GM21619 (cell line): Measurements from ENCODE around the gene OR51G1.
"Not testable (repeated sequence)": the region's sequence is repeated elsewhere in the genome, so short reads cannot be mapped to it uniquely, and the experiment has no call there.

ENCODE experiments used
- ATAC-seq: cut with Tn5 transposase; IDR thresholded peaks from one replicate; pipeline ENCODE4 v1.9.1; 2021; ENCODE audit not compliant: unreplicated experiment

The OR51G1 gene

GRCh38 chr11:4924239-4924638 is at the start of gene OR51G1:
Gene OR51G1, minus strand, starts transcription at chr11:4924339. Its CDS starts 0 bp downstream, at chr11:4924339.
- no peak for ATAC-seq

- no peak for ATAC-seq
Measured at GRCh38 chr11:4962816-4963215, 38.7 kb upstream of the OR51G1 start.

DNA sequence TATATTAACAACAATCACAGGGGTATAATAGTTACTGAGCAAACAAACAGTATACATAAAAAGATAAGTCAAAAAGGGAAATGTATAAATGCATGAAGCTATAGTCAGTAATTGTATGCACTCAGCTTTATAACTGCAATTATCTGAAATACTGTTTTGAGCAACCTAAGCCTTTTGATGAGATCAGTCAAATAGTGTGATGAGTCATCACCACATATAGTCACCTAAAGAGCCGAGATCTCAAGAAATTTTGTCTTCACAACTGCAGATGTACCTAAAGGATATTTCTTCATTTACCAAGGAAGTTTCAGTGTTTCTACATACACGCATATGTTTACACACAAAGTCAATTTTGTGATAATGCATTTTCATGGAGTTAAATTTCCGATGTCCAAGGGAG is 36.7 kb upstream of the OR51G1 start:
- ATAC-seq = no peak

DNA sequence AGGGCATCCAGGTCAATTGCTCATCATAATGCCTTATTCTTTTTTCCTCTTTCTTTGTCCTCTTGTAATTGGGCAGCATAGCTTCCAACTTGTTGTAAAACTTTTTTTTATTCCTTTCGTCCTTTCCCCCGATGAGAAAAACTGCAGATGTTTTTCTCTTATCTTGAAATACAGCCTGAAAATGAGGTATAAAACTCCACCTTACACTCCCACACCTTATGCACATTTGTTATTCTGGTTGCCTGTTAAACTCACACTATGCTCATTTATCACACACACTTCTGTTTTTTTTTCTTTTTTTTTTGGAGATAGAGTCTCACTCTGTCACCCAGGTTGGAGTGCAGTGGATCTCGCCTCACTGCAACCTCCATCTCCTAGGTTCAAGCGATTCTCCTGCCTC is 33.3 kb upstream of the OR51G1 start:
- no peak for ATAC-seq

- ATAC-seq = not testable (repeated sequence)
Measured at GRCh38 chr11:4955613-4956012, 31.5 kb upstream of the OR51G1 start, which contains the start of gene OR51A2. Gene OR51A2, minus strand, starts transcription at chr11:4955713. Its CDS starts 0 bp downstream, at chr11:4955713.

- no peak for ATAC-seq
Measured at GRCh38 chr11:4947505-4947904, 23.4 kb upstream of the OR51G1 start, which contains the start of gene OR51A4. Gene OR51A4, minus strand, starts transcription at chr11:4947605. Its CDS starts 505 bp downstream, at chr11:4947100.

- ATAC-seq = no peak
Measured at GRCh38 chr11:4936745-4937144, 12.6 kb upstream of the OR51G1 start.

DNA sequence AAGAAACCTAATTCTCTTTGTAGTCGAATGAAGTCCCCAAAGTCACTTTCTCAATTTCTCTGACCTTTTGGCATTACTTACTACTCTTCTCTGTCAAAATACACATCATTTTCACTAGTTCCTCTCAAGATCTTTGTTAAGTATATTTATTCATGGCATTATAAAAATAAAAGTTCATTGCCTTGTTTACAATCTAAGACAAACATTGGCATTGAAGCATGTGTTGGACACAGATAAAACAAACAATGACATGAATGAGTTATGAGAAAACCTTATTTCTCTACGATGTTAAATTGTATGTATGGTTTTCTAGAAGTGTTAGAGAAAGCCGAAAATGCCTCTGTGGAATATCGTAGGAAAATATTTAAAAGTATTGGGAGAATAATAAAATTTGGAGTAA is 8.6 kb upstream of the OR51G1 start:
- ATAC-seq = no peak

- ATAC-seq = no peak
Measured at GRCh38 chr11:4926608-4927007, 2.5 kb upstream of the OR51G1 start.

DNA sequence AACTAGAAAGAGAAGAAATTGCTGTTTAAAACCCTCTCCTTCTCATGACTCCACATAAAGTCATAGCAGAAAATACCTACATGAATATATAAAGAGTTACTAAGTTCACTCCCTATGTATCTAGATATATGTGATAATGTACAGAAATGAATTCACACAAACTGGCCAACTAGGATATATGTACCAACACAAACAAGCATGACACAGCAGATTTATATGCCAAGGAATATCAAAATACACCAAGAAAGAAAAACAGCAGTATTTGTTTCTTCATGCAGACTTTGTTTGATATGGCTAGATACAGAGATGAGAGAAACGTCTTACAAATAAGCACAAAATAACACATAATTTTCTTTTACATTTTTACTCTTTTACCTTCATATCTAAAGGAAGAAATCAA is 1.8 kb downstream of the OR51G1 start:
- ATAC-seq = no peak

DNA sequence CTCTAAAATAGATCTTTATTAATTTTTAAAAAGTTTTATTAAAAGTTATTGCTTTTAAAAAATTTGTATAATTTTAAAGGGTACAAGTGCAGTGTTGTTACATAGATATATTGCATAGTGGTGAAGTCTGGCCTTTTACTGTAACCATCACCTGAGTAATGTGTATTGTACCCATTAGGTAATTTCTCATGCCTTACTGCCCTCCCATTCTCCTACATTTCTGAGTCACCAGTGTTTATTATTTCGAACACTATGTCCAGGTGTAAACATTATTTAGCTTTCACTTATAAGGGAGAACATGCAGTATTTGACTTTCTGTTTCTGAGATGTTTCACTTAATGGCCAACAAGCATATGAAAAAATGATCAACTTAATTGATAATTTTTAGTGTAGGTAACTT is 2.3 kb downstream of the OR51G1 start:
- ATAC-seq = no peak

GRCh38 chr11:4919250-4919649 is 4.9 kb downstream of the OR51G1 start, which contains the start of gene OR51G2:
Gene OR51G2, minus strand, starts transcription at chr11:4919350. Its CDS starts 3,687 bp downstream, at chr11:4915663.
- no peak for ATAC-seq

GRCh38 chr11:4916581-4916980 is 7.6 kb downstream of the OR51G1 start:
- ATAC-seq = no peak

DNA sequence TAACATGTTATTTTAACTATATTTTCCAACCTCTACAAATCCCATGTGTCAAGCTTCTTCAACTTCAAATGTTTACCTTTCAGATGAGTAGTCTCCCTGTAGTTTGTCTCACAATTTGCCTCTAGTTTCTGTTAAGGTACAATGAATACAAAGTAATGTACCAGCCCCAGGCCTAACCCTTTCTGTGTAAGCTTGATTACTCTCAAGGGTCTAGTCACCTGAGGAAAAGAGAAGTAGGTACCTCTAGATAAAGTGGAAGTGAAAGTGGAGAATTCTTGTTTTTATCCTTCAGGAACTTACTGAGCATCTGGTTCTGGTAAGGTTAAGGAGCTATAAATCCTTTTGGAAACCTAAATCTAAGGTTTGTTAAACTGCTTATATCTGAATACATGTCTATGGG is 20.7 kb downstream of the OR51G1 start, which contains the start of gene OR51A7:
OR51A7 (plus strand) TSS at position 300 of the 400 bp plus-strand sequence. CDS start 3,587 bp downstream, outside the sequence.
- ATAC-seq = no peak

- no peak for ATAC-seq
Measured at GRCh38 chr11:4891996-4892640, 32.0 kb downstream of the OR51G1 start.

DNA sequence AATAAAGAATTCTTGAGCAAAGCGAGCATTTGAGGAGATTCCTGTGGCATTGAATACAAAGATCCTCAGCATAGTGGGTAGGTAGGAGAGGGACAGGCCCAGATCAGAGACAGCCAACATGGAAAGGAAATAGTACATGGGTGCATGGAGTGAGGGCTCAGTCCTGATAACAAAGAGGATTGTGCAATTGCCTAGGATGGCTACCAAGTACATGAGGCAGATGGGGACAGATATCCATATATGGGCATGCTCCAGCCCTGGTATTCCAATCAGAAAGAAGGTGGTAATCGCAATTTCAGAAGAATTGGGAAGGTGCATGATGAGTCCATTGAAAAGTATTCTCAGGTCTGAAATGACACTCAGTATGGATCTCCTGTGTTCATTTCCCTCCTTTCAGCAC is 33.9 kb downstream of the OR51G1 start:
- no peak for ATAC-seq

- no peak for ATAC-seq
Measured at GRCh38 chr11:4887591-4887990, 36.5 kb downstream of the OR51G1 start.

GRCh38 chr11:4886186-4886585 is 38.0 kb downstream of the OR51G1 start:
- ATAC-seq = no peak

- no peak for ATAC-seq
Measured at GRCh38 chr11:4884361-4884760, 39.8 kb downstream of the OR51G1 start.

GRCh38 chr11:4882543-4882942 is 41.6 kb downstream of the OR51G1 start:
- ATAC-seq = no peak

DNA sequence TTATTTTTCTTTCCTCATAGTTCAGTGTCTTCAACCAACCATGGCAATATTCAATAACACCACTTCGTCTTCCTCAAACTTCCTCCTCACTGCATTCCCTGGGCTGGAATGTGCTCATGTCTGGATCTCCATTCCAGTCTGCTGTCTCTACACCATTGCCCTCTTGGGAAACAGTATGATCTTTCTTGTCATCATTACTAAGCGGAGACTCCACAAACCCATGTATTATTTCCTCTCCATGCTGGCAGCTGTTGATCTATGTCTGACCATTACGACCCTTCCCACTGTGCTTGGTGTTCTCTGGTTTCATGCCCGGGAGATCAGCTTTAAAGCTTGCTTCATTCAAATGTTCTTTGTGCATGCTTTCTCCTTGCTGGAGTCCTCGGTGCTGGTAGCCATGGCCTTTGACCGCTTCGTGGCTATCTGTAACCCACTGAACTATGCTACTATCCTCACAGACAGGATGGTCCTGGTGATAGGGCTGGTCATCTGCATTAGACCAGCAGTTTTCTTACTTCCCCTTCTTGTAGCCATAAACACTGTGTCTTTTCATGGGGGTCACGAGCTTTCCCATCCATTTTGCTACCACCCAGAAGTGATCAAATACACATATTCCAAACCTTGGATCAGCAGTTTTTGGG is 42.2 kb downstream of the OR51G1 start, which contains the start of gene OR51T1:
OR51T1 (plus strand) TSS at position 41 of the 641 bp plus-strand sequence; CDS start at position 41, 0 bp downstream.
- no peak for ATAC-seq

GRCh38 chr11:4881188-4881587 is 43.0 kb downstream of the OR51G1 start:
- no peak for ATAC-seq
